H9 (cell line): ENCODE measurements around the gene SECTM1. TPM values are rescaled to one million over a fixed set of nuclear protein-coding genes. Genes with fewer than 3 reads are reported as not detected.

Source experiments
- DNase-seq: peaks from one replicate; pipeline ENCODE4 v3.0.0-alpha.2; 2017
- H2AFZ ChIP-seq: one replicate; pipeline ENCODE4 v1.6.1; 2013; ENCODE audit warnings: mild to moderate bottlenecking, low read length, control low read depth, moderate library complexity
- H2AK5ac ChIP-seq: 2 replicates; pipeline ENCODE4 v1.6.1; 2013; ENCODE audit warnings: low read length, control low read depth, mixed read lengths; ENCODE audit not compliant: insufficient read length
- H2BK120ac ChIP-seq: one replicate; pipeline ENCODE4 v1.6.1; 2013; ENCODE audit warnings: low read depth, mild to moderate bottlenecking, low read length, control low read depth, inconsistent platforms; ENCODE audit not compliant: poor library complexity, severe bottlenecking
- H2BK12ac ChIP-seq: 2 replicates; pipeline ENCODE4 v1.6.1; 2013; ENCODE audit warnings: low read length, control low read depth, mixed read lengths, low read depth; ENCODE audit not compliant: insufficient read length
- H2BK15ac ChIP-seq: 2 replicates; pipeline ENCODE4 v1.6.1; 2013; ENCODE audit warnings: low read depth, low read length, control low read depth
- H2BK20ac ChIP-seq: one replicate; pipeline ENCODE4 v1.6.1; 2013; ENCODE audit warnings: low read depth, mild to moderate bottlenecking, low read length, control low read depth, inconsistent platforms; ENCODE audit not compliant: poor library complexity, severe bottlenecking
- H2BK5ac ChIP-seq: 2 replicates; pipeline ENCODE4 v1.6.1; 2013; ENCODE audit warnings: low read length, control low read depth, mixed read lengths; ENCODE audit not compliant: insufficient read length
- H3K14ac ChIP-seq: 2 replicates; pipeline ENCODE4 v1.6.1; 2013; ENCODE audit warnings: low read length, control low read depth; ENCODE audit not compliant: insufficient read depth
- H3K18ac ChIP-seq: 2 replicates; pipeline ENCODE4 v1.6.1; 2013; ENCODE audit warnings: low read depth, mild to moderate bottlenecking, mixed read lengths, low read length, control low read depth; ENCODE audit not compliant: insufficient read length
- H3K23ac ChIP-seq: 2 replicates; pipeline ENCODE4 v1.6.1; 2013; ENCODE audit warnings: low read length, control low read depth, mixed read lengths, low read depth; ENCODE audit not compliant: insufficient read length
- H3K23me2 ChIP-seq: 2 replicates; pipeline ENCODE4 v1.6.1; 2013; ENCODE audit warnings: low read depth, mild to moderate bottlenecking, mixed read lengths, low read length, control low read depth; ENCODE audit not compliant: insufficient read length, poor library complexity, severe bottlenecking
- H3K27ac ChIP-seq: 2 replicates; pipeline ENCODE4 v1.5.1; 2013; ENCODE audit warnings: low read length, control low read depth, mixed read lengths, low read depth; ENCODE audit not compliant: insufficient read length
- H3K27me3 ChIP-seq: 2 replicates; pipeline ENCODE4 v1.6.1; 2013; ENCODE audit warnings: low read length, control low read depth, inconsistent platforms; ENCODE audit not compliant: insufficient read depth
- H3K4ac ChIP-seq: 2 replicates; pipeline ENCODE4 v1.6.1; 2013; ENCODE audit warnings: low read depth, mild to moderate bottlenecking, control low read depth, inconsistent platforms, low read length, moderate library complexity
- H3K4me1 ChIP-seq: 2 replicates; pipeline ENCODE4 v1.6.1; 2013; ENCODE audit warnings: low read length, control low read depth, inconsistent platforms; ENCODE audit not compliant: insufficient read depth
- H3K4me2 ChIP-seq: 2 replicates; pipeline ENCODE4 v1.6.1; 2013; ENCODE audit warnings: low read length, control low read depth, mixed read lengths; ENCODE audit not compliant: insufficient read length, insufficient read depth
- H3K56ac ChIP-seq: 2 replicates; pipeline ENCODE4 v1.6.1; 2013; ENCODE audit warnings: low read depth, mild to moderate bottlenecking, mixed read lengths, low read length, control low read depth; ENCODE audit not compliant: insufficient read length
- H3K79me1 ChIP-seq: 2 replicates; pipeline ENCODE4 v1.6.1; 2013; ENCODE audit warnings: low read depth, mild to moderate bottlenecking, moderate library complexity, low read length, control low read depth, inconsistent platforms; ENCODE audit not compliant: insufficient read depth, poor library complexity, severe bottlenecking
- H3K79me2 ChIP-seq: 2 replicates; pipeline ENCODE4 v1.6.1; 2013; ENCODE audit warnings: low read length, control low read depth, inconsistent platforms; ENCODE audit not compliant: insufficient read depth
- H3K9ac ChIP-seq: 2 replicates; pipeline ENCODE4 v1.6.1; 2013; ENCODE audit warnings: low read length, control low read depth, mixed read lengths; ENCODE audit not compliant: insufficient read length; ENCODE audit errors: extremely low read depth
- H3K9me3 ChIP-seq: one replicate; pipeline ENCODE4 v1.6.1; 2013; ENCODE audit warnings: low read depth, low read length, inconsistent platforms; ENCODE audit not compliant: control insufficient read depth
- H3T11ph ChIP-seq: one replicate; pipeline ENCODE4 v1.6.1; 2013; ENCODE audit warnings: mild to moderate bottlenecking, low read length, control low read depth, inconsistent platforms
- H4K20me1 ChIP-seq: one replicate; pipeline ENCODE4 v1.6.1; 2013; ENCODE audit not compliant: control insufficient read depth, insufficient read length, insufficient read depth
- H4K5ac ChIP-seq: 2 replicates; pipeline ENCODE4 v1.6.1; 2013; ENCODE audit warnings: low read depth, mild to moderate bottlenecking, mixed read lengths, low read length, control low read depth; ENCODE audit not compliant: insufficient read length
- H4K8ac ChIP-seq: replicated peaks from 2 replicates; pipeline ENCODE4 v1.6.1; 2013; ENCODE audit warnings: low read length, control low read depth, mixed read lengths, low read depth; ENCODE audit not compliant: insufficient read length
- H4K91ac ChIP-seq: 2 replicates; pipeline ENCODE4 v1.6.1; 2013; ENCODE audit warnings: low read depth, mild to moderate bottlenecking, moderate library complexity, mixed read lengths, low read length, control low read depth; ENCODE audit not compliant: insufficient read length
- H3K27ac Mint-ChIP-seq, 3 experiments: 2 replicates in 2 of 3; 3 replicates in 1 of 3; pipeline ENCODE4 v1.8.0; 2020 to 2021; ENCODE audit warnings: mixed read lengths in 3 of 3, mild to moderate bottlenecking in 1 of 3, moderate library complexity in 1 of 3
- H3K27me3 Mint-ChIP-seq: 2 replicates; pipeline ENCODE4 v1.8.0; 2021; ENCODE audit warnings: low read depth, mild to moderate bottlenecking, moderate library complexity, mixed read lengths
- H3K36me3 Mint-ChIP-seq, 3 experiments: 2 replicates in 2 of 3; 3 replicates in 1 of 3; pipeline ENCODE4 v1.8.0; 2020 to 2021; ENCODE audit warnings: low read depth in 3 of 3, mixed read lengths in 3 of 3; ENCODE audit not compliant: insufficient read depth in 1 of 3
- H3K4me1 Mint-ChIP-seq, 2 experiments: 2 replicates each; pipeline ENCODE4 v1.8.0; 2020; ENCODE audit warnings: mixed read lengths in 2 of 2
- H3K4me3 Mint-ChIP-seq, 2 experiments: 2 replicates in 1 of 2; 3 replicates in 1 of 2; pipeline ENCODE4 v1.8.0; 2020 to 2021; ENCODE audit warnings: mild to moderate bottlenecking in 2 of 2, mixed read lengths in 2 of 2, moderate library complexity in 1 of 2
- H3K9me3 Mint-ChIP-seq, 2 experiments: 2 replicates in 1 of 2; 3 replicates in 1 of 2; pipeline ENCODE4 v1.8.0; 2020; ENCODE audit warnings: mild to moderate bottlenecking in 2 of 2, mixed read lengths in 2 of 2, moderate library complexity in 1 of 2
- CTCF ChIP-seq: fragments of 200-600 bp; sonication (generic); conservative IDR thresholded peaks from 3 replicates; pipeline ENCODE4 v1.8.0; 2021; ENCODE audit warnings: antibody characterized with exemption, mild to moderate bottlenecking
- WGBS: extraction: QIAGEN DNeasy Blood & Tissue Kit; methylation state at CpG from one replicate; pipeline ENCODE4 v1.1.7; 2013; ENCODE audit warnings: missing lambda C conversion rate, low lambda C conversion rate, mixed read lengths; ENCODE audit not compliant: insufficient read length; ENCODE audit errors: extremely low coverage; 5-methylcytosine and 5-hydroxymethylcytosine counted together
- total RNA-seq: library from RNA; stranded (reverse); gene quantifications from 2 replicates; pipeline ENCODE4 v1.2.1, GENCODE V29; 2021

SECTM1 gene
- total RNA-seq, 1 experiment from 2014 or later = 0.28 TPM

- Histone ChIP-seq H3K4ac (no peak overlapping the region), H3K23ac (no peak overlapping the region), H4K5ac (no peak overlapping the region), H4K20me1 (no peaks in the 10 kb centered on the region), H2BK120ac (no peak overlapping the region), H3K18ac (no peak overlapping the region), H2BK12ac (no peak overlapping the region), H3T11ph (no peak overlapping the region), H3K14ac (no peak overlapping the region), H4K8ac (no peak overlapping the region), H3K27me3 (no peaks in the 10 kb centered on the region), H4K91ac (no peak overlapping the region), H3K79me2 (no peaks in the 10 kb centered on the region), H3K4me1 (no peaks in the 10 kb centered on the region), H3K27ac (no peak overlapping the region), H2BK15ac (no peak overlapping the region), H2AFZ (no peak overlapping the region), H3K79me1 (no peaks in the 10 kb centered on the region), H2BK5ac (no peak overlapping the region), H3K9ac (no peak overlapping the region), H2BK20ac (no peak overlapping the region), H3K23me2 (no peaks in the 10 kb centered on the region), H3K9me3 (no peaks in the 10 kb centered on the region), H2AK5ac (no peak overlapping the region), H3K4me2 (no peak overlapping the region), H3K56ac (no peak overlapping the region)
- peaks cover 4 to 15% of the 10 kb centered on the region in 2 experiments for H3K4me1 Mint-ChIP-seq
- whole genome bisulfite sequencing = no CpG with 5 or more reads among the region's 28 CpGs
- no peaks in the 10 kb centered on the region for H3K36me3 Mint-ChIP-seq
- no peak for DNase-seq
- peaks cover 3 to 5% of the 10 kb centered on the region in 2 experiments; a peak in 3 of 5 replicates for H3K9me3 Mint-ChIP-seq
- H3K27ac Mint-ChIP-seq = no peak overlapping the region
- TF ChIP-seq CTCF = no peak
- H3K4me3 Mint-ChIP-seq = no peak overlapping the region
- peaks cover 31% of the 10 kb centered on the region for H3K27me3 Mint-ChIP-seq
Observed at GRCh38 chr17:82346342-82347300, 13.1 kb upstream of the SECTM1 start.
